ENCODE results near the gene CARD8.
"Not testable (repeated sequence)": the region's sequence is repeated elsewhere in the genome, so short reads cannot be mapped to it uniquely, and the experiment has no call there.

The CARD8 gene

GRCh38 chr19:48255376-48256303 is at the start of gene CARD8:
TSS of gene CARD8 (minus strand) at chr19:48255912. CDS start at chr19:48241020, 14,892 bp downstream.
- DNase-seq: peak in 54 of 58 donors; percentile 21 to 84 (median 64)

GRCh38 chr19:48303866-48304265 is 48.2 kb upstream of the CARD8 start:
- DNase-seq: no peak

- DNase-seq: no peak
Measured at GRCh38 chr19:48303367-48303766, 47.7 kb upstream of the CARD8 start.

GRCh38 chr19:48302600-48302959 is 46.9 kb upstream of the CARD8 start:
- no peak for DNase-seq

GRCh38 chr19:48301886-48302599 is 46.3 kb upstream of the CARD8 start:
- DNase-seq: no peak

GRCh38 chr19:48297975-48298374 is 42.3 kb upstream of the CARD8 start:
- DNase-seq: no peak

- DNase-seq: no peak
Measured at GRCh38 chr19:48296963-48297734, 41.4 kb upstream of the CARD8 start.

- no peak for DNase-seq
Measured at GRCh38 chr19:48295458-48295857, 39.7 kb upstream of the CARD8 start.

GRCh38 chr19:48292798-48293197 is 37.1 kb upstream of the CARD8 start:
- DNase-seq: peak in 1 of 58 donors; percentile 8

GRCh38 chr19:48291489-48291815 is 35.7 kb upstream of the CARD8 start:
- not testable (repeated sequence) for DNase-seq

GRCh38 chr19:48290771-48291488 is 35.2 kb upstream of the CARD8 start:
- DNase-seq: peak in 56 of 58 donors; percentile 7 to 81 (median 46)

GRCh38 chr19:48290401-48290770 is 34.7 kb upstream of the CARD8 start:
- peak in 6 of 58 donors; percentile 3 to 46 (median 19) for DNase-seq

GRCh38 chr19:48287748-48288147 is 32.0 kb upstream of the CARD8 start:
- no peak for DNase-seq

GRCh38 chr19:48284896-48285295 is 29.2 kb upstream of the CARD8 start:
- DNase-seq: no peak

GRCh38 chr19:48283908-48284307 is 28.2 kb upstream of the CARD8 start:
- DNase-seq: no peak

- DNase-seq: no peak
Measured at GRCh38 chr19:48279747-48280146, 24.0 kb upstream of the CARD8 start.

GRCh38 chr19:48274938-48275337 is 19.2 kb upstream of the CARD8 start:
- no peak for DNase-seq

GRCh38 chr19:48274173-48274572 is 18.5 kb upstream of the CARD8 start:
- no peak for DNase-seq

- peak in 19 of 58 donors; percentile 3 to 49 (median 25) for DNase-seq
Measured at GRCh38 chr19:48271531-48272151, 15.9 kb upstream of the CARD8 start.

- not testable (repeated sequence) for DNase-seq
Measured at GRCh38 chr19:48269617-48270026, 13.9 kb upstream of the CARD8 start.

GRCh38 chr19:48265326-48265725 is 9.6 kb upstream of the CARD8 start:
- DNase-seq: not testable (repeated sequence)
